Fibroblast of lung (primary cell): ENCODE data around the gene MOB1B. TPM values are rescaled to one million over a fixed set of nuclear protein-coding genes. Genes with fewer than 3 reads are reported as not detected.

ENCODE experiments used
- DNase-seq, 2 donors: peaks; one replicate each; pipeline versions ENCODE4 v3.0.0 to v3.0.0-alpha.2; 2010; ENCODE audit warnings: low read depth in 2 of 2
- H2AFZ ChIP-seq: 2 replicates; pipeline ENCODE4 v1.5.1; 2012; ENCODE audit warnings: low read length, control low read depth, inconsistent platforms
- H3K27ac ChIP-seq: 2 replicates; pipeline ENCODE4 v1.5.1; 2011; ENCODE audit warnings: low read length, control low read depth; ENCODE audit not compliant: insufficient read depth
- H3K27me3 ChIP-seq: 2 replicates; pipeline ENCODE4 v1.5.1; 2011; ENCODE audit warnings: mild to moderate bottlenecking, low read length; ENCODE audit not compliant: control insufficient read depth, insufficient read depth
- H3K36me3 ChIP-seq: 2 replicates; pipeline ENCODE4 v1.5.1; 2011; ENCODE audit warnings: low read length; ENCODE audit not compliant: control insufficient read depth, insufficient read depth
- H3K4me1 ChIP-seq: 2 replicates; pipeline ENCODE4 v1.5.1; 2011; ENCODE audit warnings: low read length; ENCODE audit not compliant: control insufficient read depth, insufficient read depth; ENCODE audit errors: extremely low read depth
- H3K4me2 ChIP-seq: 2 replicates; pipeline ENCODE4 v1.5.1; 2011; ENCODE audit warnings: low read length, control low read depth; ENCODE audit not compliant: insufficient read depth; ENCODE audit errors: extremely low read depth
- H3K4me3 ChIP-seq, 4 experiments: fragments of 200-600 bp in 1 of 4; sonication (generic) in 1 of 4; replicated peaks in 1 of 4; 2 replicates each; pipeline ENCODE4 v1.5.1; 2011 to 2016; ENCODE audit warnings: low read length in 4 of 4, low read depth in 3 of 4, mild to moderate bottlenecking in 3 of 4, control low read depth in 2 of 4, inconsistent platforms in 1 of 4, mixed read lengths in 1 of 4; ENCODE audit not compliant: insufficient read depth in 1 of 4; ENCODE audit errors: control extremely low read depth in 1 of 4
- H3K79me2 ChIP-seq: 2 replicates; pipeline ENCODE4 v1.5.1; 2012; ENCODE audit warnings: mild to moderate bottlenecking, low read length, inconsistent platforms; ENCODE audit not compliant: control insufficient read depth, insufficient read depth
- H3K9ac ChIP-seq: 2 replicates; pipeline ENCODE4 v1.5.1; 2011; ENCODE audit warnings: mild to moderate bottlenecking, low read length, control low read depth; ENCODE audit not compliant: insufficient read depth
- H3K9me3 ChIP-seq: 2 replicates; pipeline ENCODE4 v1.5.1; 2012; ENCODE audit warnings: low read depth, low read length; ENCODE audit not compliant: control insufficient read depth, insufficient read depth
- H4K20me1 ChIP-seq: 2 replicates; pipeline ENCODE4 v1.5.1; 2011; ENCODE audit warnings: low read length; ENCODE audit not compliant: control insufficient read depth, insufficient read depth; ENCODE audit errors: extremely low read depth
- EZH2 ChIP-seq: IDR thresholded peaks from 2 replicates; pipeline ENCODE4 v1.5.1; 2012; ENCODE audit warnings: low read length, control low read depth, mild to moderate bottlenecking; ENCODE audit errors: missing control alignments
- polyA plus RNA-seq, 2 donors: library from polyadenylated mRNA; depleted of rRNA in 1 of 2; stranded (reverse) in 1 of 2; unstranded in 1 of 2; fragments of >200 nt; gene quantifications; 2 replicates each; pipeline ENCODE4 v1.2.1, GENCODE V29; 2011 to 2012; ENCODE audit warnings: missing spikeins in 1 of 2
- total RNA-seq: library from RNA; depleted of rRNA; stranded (reverse); fragments of >200 nt; gene quantifications from 2 replicates; pipeline ENCODE4 v1.2.1, GENCODE V29; 2014
- TF ChIP-seq, protein P1 (sequence below), 2 donors: IDR thresholded peaks in 1 of 2; conservative IDR thresholded peaks in 1 of 2; 1 replicate in 1 of 2; 2 replicates in 1 of 2; pipeline ENCODE4 v1.5.1; 2011 to 2012; ENCODE audit warnings: low read length in 2 of 2, control low read depth in 1 of 2, inconsistent platforms in 1 of 2, low read depth in 1 of 2, mild to moderate bottlenecking in 1 of 2

MOB1B gene
- total and polyA plus RNA-seq, 2 donors (not counting 1 experiment from before 2014, with no cell fraction given) = 17.5 to 20.7 TPM

DNA sequence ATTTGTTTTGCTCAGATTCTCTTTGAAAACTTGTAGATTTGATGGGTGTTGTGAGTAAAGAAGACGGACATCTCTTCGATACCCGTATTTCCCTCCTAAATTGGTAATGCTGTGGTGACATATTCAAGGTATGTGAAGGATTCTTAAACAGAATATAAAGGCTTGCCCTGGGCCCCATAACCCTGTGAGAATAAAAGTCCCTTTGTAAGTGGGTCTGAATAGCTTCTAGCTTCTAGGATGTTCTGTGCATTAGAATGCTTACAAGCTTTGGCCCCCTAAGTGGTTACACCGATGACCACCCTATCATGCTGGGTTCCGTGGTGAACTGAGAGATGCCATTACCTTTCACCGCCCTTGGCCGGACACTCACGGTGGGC, 574 bp upstream of the MOB1B start:
- H3K36me3 ChIP-seq = no peaks in the 10 kb centered on the region
- no peaks in the 10 kb centered on the region for H3K9me3 ChIP-seq
- peaks cover 39% of the 10 kb centered on the region for H3K79me2 ChIP-seq
- no peaks in the 10 kb centered on the region for H4K20me1 ChIP-seq
- peak overlapping the region; percentile 73 to 100 (median 77) for H3K4me3 ChIP-seq
- no peak for DNase-seq
- no peaks in the 10 kb centered on the region for H3K4me1 ChIP-seq
- TF ChIP-seq, protein P1, sequence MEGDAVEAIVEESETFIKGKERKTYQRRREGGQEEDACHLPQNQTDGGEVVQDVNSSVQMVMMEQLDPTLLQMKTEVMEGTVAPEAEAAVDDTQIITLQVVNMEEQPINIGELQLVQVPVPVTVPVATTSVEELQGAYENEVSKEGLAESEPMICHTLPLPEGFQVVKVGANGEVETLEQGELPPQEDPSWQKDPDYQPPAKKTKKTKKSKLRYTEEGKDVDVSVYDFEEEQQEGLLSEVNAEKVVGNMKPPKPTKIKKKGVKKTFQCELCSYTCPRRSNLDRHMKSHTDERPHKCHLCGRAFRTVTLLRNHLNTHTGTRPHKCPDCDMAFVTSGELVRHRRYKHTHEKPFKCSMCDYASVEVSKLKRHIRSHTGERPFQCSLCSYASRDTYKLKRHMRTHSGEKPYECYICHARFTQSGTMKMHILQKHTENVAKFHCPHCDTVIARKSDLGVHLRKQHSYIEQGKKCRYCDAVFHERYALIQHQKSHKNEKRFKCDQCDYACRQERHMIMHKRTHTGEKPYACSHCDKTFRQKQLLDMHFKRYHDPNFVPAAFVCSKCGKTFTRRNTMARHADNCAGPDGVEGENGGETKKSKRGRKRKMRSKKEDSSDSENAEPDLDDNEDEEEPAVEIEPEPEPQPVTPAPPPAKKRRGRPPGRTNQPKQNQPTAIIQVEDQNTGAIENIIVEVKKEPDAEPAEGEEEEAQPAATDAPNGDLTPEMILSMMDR (conservative IDR thresholded peaks at IDR 0.05 in 1 of 2, IDR thresholded peaks at IDR 0.05 in 1 of 2; ENCODE audit: low read depth in 1 of 2, low read length in 2 of 2) = no peak
- no peak for TF ChIP-seq EZH2
- H3K27ac ChIP-seq = peak overlapping the region; percentile 69
- peak overlapping the region; percentile 98 for H3K4me2 ChIP-seq
- H3K9ac ChIP-seq = peak overlapping the region; percentile 83
- H3K27me3 ChIP-seq = no peaks in the 10 kb centered on the region
- H2AFZ ChIP-seq = peak overlapping the region; percentile 99

DNA sequence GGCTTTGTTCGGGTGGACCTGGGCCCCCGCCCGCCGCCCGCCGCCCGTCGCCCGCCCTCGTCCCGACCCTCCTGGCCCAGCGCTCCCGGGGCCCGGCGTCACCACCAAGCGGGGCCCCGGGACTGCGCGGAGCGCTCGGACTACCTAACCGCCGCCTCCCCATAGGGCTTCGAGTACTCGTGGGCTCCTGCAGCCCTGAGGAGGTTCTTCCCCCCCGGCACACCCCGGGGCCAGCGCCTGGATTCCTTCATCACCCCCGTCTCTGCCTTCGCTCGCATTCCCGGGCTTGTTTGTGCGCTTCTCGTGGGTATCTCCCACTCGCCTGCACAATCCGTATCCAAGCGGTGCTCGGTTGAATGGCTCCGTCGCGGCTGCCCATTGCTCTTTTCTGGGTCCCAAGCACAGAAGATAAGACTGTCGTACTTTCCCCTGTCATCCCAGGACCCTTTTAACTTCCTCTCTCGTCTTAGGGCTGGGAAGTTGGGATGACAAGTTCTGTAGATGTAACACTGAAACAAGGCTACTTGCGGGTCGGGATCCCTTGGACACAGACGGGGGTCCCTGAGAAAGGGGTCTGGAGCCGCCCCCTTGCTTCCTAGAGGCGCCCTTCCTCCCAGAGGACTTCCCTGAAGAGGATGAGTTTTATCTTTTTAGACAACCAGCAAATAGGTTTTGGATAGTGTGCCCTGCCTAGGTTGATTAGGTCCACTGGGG, 565 bp downstream of the MOB1B start:
- H2AFZ ChIP-seq = peak overlapping the region; percentile 71
- peak in 1 of 2 donors; percentile 25 for DNase-seq
- TF ChIP-seq EZH2 = no peak
- TF ChIP-seq, protein P1 (conservative IDR thresholded peaks at IDR 0.05 in 1 of 2, IDR thresholded peaks at IDR 0.05 in 1 of 2; ENCODE audit: low read depth in 1 of 2, low read length in 2 of 2) = no peak
- peak overlapping the region; percentile 99 for H3K4me2 ChIP-seq
- peaks cover 49% of the 10 kb centered on the region for H3K79me2 ChIP-seq
- no peaks in the 10 kb centered on the region for H3K9me3 ChIP-seq
- H3K27ac ChIP-seq = peak overlapping the region; percentile 69
- H3K4me1 ChIP-seq = no peaks in the 10 kb centered on the region
- no peaks in the 10 kb centered on the region for H4K20me1 ChIP-seq
- peak overlapping the region; percentile 73 to 100 (median 77) for H3K4me3 ChIP-seq
- H3K9ac ChIP-seq = peak overlapping the region; percentile 83
- no peaks in the 10 kb centered on the region for H3K27me3 ChIP-seq
- no peaks in the 10 kb centered on the region for H3K36me3 ChIP-seq

DNA sequence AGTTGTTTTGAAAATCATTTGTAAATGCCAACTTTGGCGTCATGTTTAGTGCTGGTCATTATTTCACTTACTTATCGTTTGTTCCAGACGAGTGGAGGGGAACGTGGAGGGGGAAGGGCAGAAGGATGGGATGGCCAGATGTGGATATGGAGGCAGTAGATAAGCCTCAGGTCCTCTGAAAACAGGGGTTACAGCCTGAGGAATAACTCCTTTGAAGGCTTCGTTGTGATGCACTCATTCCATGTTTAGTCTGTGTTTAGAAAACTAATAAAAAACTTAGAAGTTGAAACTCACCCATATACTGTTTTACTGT, 1.1 kb downstream of the MOB1B start:
- no peaks in the 10 kb centered on the region for H3K27me3 ChIP-seq
- peak overlapping the region; percentile 83 for H3K9ac ChIP-seq
- TF ChIP-seq, protein P1 (conservative IDR thresholded peaks at IDR 0.05 in 1 of 2, IDR thresholded peaks at IDR 0.05 in 1 of 2; ENCODE audit: low read depth in 1 of 2, low read length in 2 of 2) = no peak
- TF ChIP-seq EZH2 = no peak
- H4K20me1 ChIP-seq = no peaks in the 10 kb centered on the region
- no peaks in the 10 kb centered on the region for H3K36me3 ChIP-seq
- H3K4me3 ChIP-seq = peak overlapping the region; percentile 73 to 100 (median 77)
- peak overlapping the region; percentile 99 for H3K4me2 ChIP-seq
- no peaks in the 10 kb centered on the region for H3K9me3 ChIP-seq
- peak overlapping the region; percentile 69 for H3K27ac ChIP-seq
- H2AFZ ChIP-seq = peak overlapping the region; percentile 71
- peak in 1 of 2 donors; percentile 34 for DNase-seq
- H3K79me2 ChIP-seq = peaks cover 51% of the 10 kb centered on the region
- H3K4me1 ChIP-seq = no peaks in the 10 kb centered on the region
